SK-N-SH (cell line): ENCODE data around the gene TRA2B. TPM values are rescaled to one million over a fixed set of nuclear protein-coding genes. Genes with fewer than 3 reads are reported as not detected.

ENCODE experiments used
- CTCF ChIA-PET: fragments of 300-600, 350-600 bp; formaldehyde crosslinking; extraction: SDS; loops from one replicate; lab custom pipeline; 2021; lab: Yijun Ruan, JAX
- POLR2A ChIA-PET: fragments of 350-600 bp; sonication (Branson Sonifier 250); formaldehyde crosslinking; extraction: SDS; loops from one replicate; lab custom pipeline; 2020; ENCODE audit warnings: antibody characterized with exemption, inconsistent platforms; lab: Yijun Ruan, JAX
- DNase-seq: peaks from one replicate; pipeline ENCODE4 v3.0.0; 2012
- H2AFZ ChIP-seq: fragments of 200-600 bp; sonication (generic); 2 replicates; pipeline ENCODE4 v1.8.1; 2016; ENCODE audit warnings: antibody characterized with exemption, mild to moderate bottlenecking, low read depth
- H3F3A ChIP-seq: fragments of 200-600 bp; sonication (generic); replicated peaks from 2 replicates; pipeline ENCODE3; 2016; ENCODE audit warnings: antibody characterized with exemption, mild to moderate bottlenecking; ENCODE audit not compliant: insufficient read depth
- H3K27ac ChIP-seq, 2 experiments: fragments of 200-500 bp in 1 of 2; fragments of 200-600 bp in 1 of 2; sonication (Bioruptor generic) in 1 of 2; sonication (generic), shearing (Covaris generic) in 1 of 2; 2 replicates each; pipeline versions ENCODE4 v1.5.1 to v1.6.1; 2014 to 2016; ENCODE audit warnings: low read depth in 2 of 2, inconsistent platforms in 1 of 2, low read length in 1 of 2, mild to moderate bottlenecking in 1 of 2, mixed read lengths in 1 of 2
- H3K27me3 ChIP-seq: fragments of 200-600 bp; sonication (generic), shearing (Covaris generic); 2 replicates; pipeline ENCODE4 v1.6.1; 2016; ENCODE audit warnings: mixed run types; ENCODE audit not compliant: insufficient read depth
- H3K36me3 ChIP-seq, 2 experiments: fragments of 200-500 bp in 1 of 2; fragments of 200-600 bp in 1 of 2; sonication (Bioruptor generic) in 1 of 2; sonication (generic) in 1 of 2; replicated peaks in 1 of 2; 2 replicates each; pipeline versions ENCODE3 to v1.5.1; 2014 to 2016; ENCODE audit warnings: low read length in 1 of 2, mild to moderate bottlenecking in 1 of 2; ENCODE audit not compliant: insufficient read depth in 2 of 2, control insufficient read depth in 1 of 2
- H3K4me1 ChIP-seq, 2 experiments: fragments of 200-500 bp in 1 of 2; fragments of 200-600 bp in 1 of 2; sonication (Bioruptor generic) in 1 of 2; sonication (generic), shearing (Covaris generic) in 1 of 2; 2 replicates each; pipeline versions ENCODE4 v1.5.1 to v1.6.1; 2014 to 2016; ENCODE audit warnings: low read depth in 1 of 2, low read length in 1 of 2, mixed run types in 1 of 2; ENCODE audit not compliant: insufficient read depth in 2 of 2, control insufficient read depth in 1 of 2
- H3K4me2 ChIP-seq: fragments of 200-600 bp; sonication (generic), shearing (Covaris generic); 2 replicates; pipeline ENCODE4 v1.6.1; 2017; ENCODE audit warnings: mixed run types
- H3K4me3 ChIP-seq, 2 experiments: fragments of 200-500 bp in 1 of 2; fragments of 200-600 bp in 1 of 2; sonication (Bioruptor generic) in 1 of 2; sonication (generic), shearing (Covaris generic) in 1 of 2; 2 replicates each; pipeline versions ENCODE4 v1.5.1 to v1.8.1; 2014 to 2016; ENCODE audit warnings: low read depth in 2 of 2, inconsistent platforms in 1 of 2, low read length in 1 of 2, mild to moderate bottlenecking in 1 of 2, mixed read lengths in 1 of 2, moderate library complexity in 1 of 2
- H3K79me2 ChIP-seq: fragments of 200-600 bp; sonication (generic); 2 replicates; pipeline ENCODE4 v1.8.1; 2017; ENCODE audit warnings: mild to moderate bottlenecking; ENCODE audit not compliant: insufficient read depth
- H3K9ac ChIP-seq: fragments of 200-600 bp; sonication (generic); 2 replicates; pipeline ENCODE4 v1.6.1; 2017; ENCODE audit warnings: mixed run types
- H3K9me2 ChIP-seq: fragments of 200-600 bp; sonication (generic); 2 replicates; pipeline ENCODE4 v1.6.1; 2017; ENCODE audit warnings: mixed run types
- H3K9me3 ChIP-seq: fragments of 200-600 bp; sonication (generic); 2 replicates; pipeline ENCODE4 v1.6.1; 2017; ENCODE audit warnings: mixed run types, mild to moderate bottlenecking, moderate library complexity
- H4K20me1 ChIP-seq: fragments of 200-600 bp; sonication (generic); 2 replicates; pipeline ENCODE4 v1.6.1; 2017; ENCODE audit warnings: mild to moderate bottlenecking, mixed run types; ENCODE audit not compliant: insufficient read depth
- CHD2 ChIP-seq: fragments of 150-350 bp; IDR thresholded peaks from 2 replicates; pipeline ENCODE4 v1.6.1; 2018; ENCODE audit warnings: low read length; ENCODE audit not compliant: partially characterized antibody
- CTCF ChIP-seq: fragments of 200-600 bp; sonication (generic); IDR thresholded peaks from 2 replicates; pipeline ENCODE4 v1.6.1; 2017; ENCODE audit warnings: antibody characterized with exemption, mild to moderate bottlenecking, moderate library complexity
- FOSL2 ChIP-seq: IDR thresholded peaks from 2 replicates; pipeline ENCODE4 v1.4.0; 2012; ENCODE audit warnings: low read depth, mild to moderate bottlenecking, moderate library complexity, borderline replicate concordance
- FOXJ3 ChIP-seq: sonication (generic); formaldehyde crosslinking; IDR thresholded peaks from 2 replicates; pipeline ENCODE4 v1.5.1; 2020; ENCODE audit warnings: mild to moderate bottlenecking, missing genetic modification reagents
- FOXM1 ChIP-seq: IDR thresholded peaks from 2 replicates; pipeline ENCODE4 v1.4.0; 2012; ENCODE audit warnings: low read depth, mild to moderate bottlenecking
- GABPA ChIP-seq: IDR thresholded peaks from 2 replicates; pipeline ENCODE4 v1.4.0; 2012; ENCODE audit warnings: low read depth, mild to moderate bottlenecking
- GATA2 ChIP-seq: sonication (generic); formaldehyde crosslinking; IDR thresholded peaks from 2 replicates; pipeline ENCODE4 v1.5.0; 2020; ENCODE audit warnings: mild to moderate bottlenecking, missing genetic modification reagents
- MAX ChIP-seq: IDR thresholded peaks from 2 replicates; pipeline ENCODE4 v1.4.0; 2012; ENCODE audit warnings: low read depth
- PBX3 ChIP-seq: IDR thresholded peaks from 2 replicates; pipeline ENCODE4; 2012
- POLR2AphosphoS5 ChIP-seq: IDR thresholded peaks from 2 replicates; pipeline ENCODE4 v1.6.1; 2012; ENCODE audit warnings: low read depth, low read length
- RAD21 ChIP-seq: IDR thresholded peaks from 2 replicates; pipeline ENCODE4 v1.6.1; 2012; ENCODE audit warnings: mild to moderate bottlenecking, low read length
- RCOR1 ChIP-seq: fragments of 150-350 bp; IDR thresholded peaks from 2 replicates; pipeline ENCODE4 v1.6.1; 2017; ENCODE audit warnings: antibody characterized with exemption, low read length
- SIN3A ChIP-seq: IDR thresholded peaks from 2 replicates; pipeline ENCODE4 v1.6.1; 2012; ENCODE audit warnings: low read depth, mild to moderate bottlenecking, low read length, moderate library complexity, borderline replicate concordance
- SMC3 ChIP-seq: IDR thresholded peaks from 2 replicates; pipeline ENCODE4 v1.6.1; 2012; ENCODE audit warnings: low read depth, low read length, improper control_type of control experiment
- TEAD4 ChIP-seq: IDR thresholded peaks from 2 replicates; pipeline ENCODE4 v1.4.0; 2012; ENCODE audit warnings: mild to moderate bottlenecking, borderline replicate concordance; ENCODE audit not compliant: insufficient read depth
- USF1 ChIP-seq: IDR thresholded peaks from 2 replicates; pipeline ENCODE4 v1.4.0; 2012; ENCODE audit warnings: low read depth, borderline replicate concordance
- YY1 ChIP-seq: IDR thresholded peaks from 2 replicates; pipeline ENCODE4 v1.4.0; 2012; ENCODE audit warnings: low read depth, mild to moderate bottlenecking
- ZBTB33 ChIP-seq: IDR thresholded peaks from 2 replicates; pipeline ENCODE4 v1.4.0; 2012; ENCODE audit warnings: low read depth, borderline replicate concordance
- WGBS: methylation state at CpG from one replicate; pipeline ENCODE4 v1.1.6; 2017; ENCODE audit warnings: low lambda C conversion rate; 5-methylcytosine and 5-hydroxymethylcytosine counted together
- polyA plus RNA-seq, 3 experiments: library from polyadenylated mRNA; depleted of rRNA; stranded (reverse); fragments of >200 nt; gene quantifications; 2 replicates each; pipeline ENCODE4 v1.2.3, GENCODE V29; 2012

The TRA2B gene
- polyA plus RNA-seq, 1 of the 3 experiments (the other 2 are of a cell fraction): 212 TPM

- H3K27me3 ChIP-seq: no peaks in the 10 kb centered on the region
- no peak for TF ChIP-seq TEAD4
- no peak for TF ChIP-seq FOXJ3 (CRISPR knock-in tag)
- TF ChIP-seq FOSL2: no peak
- ChIA-PET POLR2A (no interaction called here), CTCF (interaction anchor here (0.6 to 4.9 kb wide), 15 partner anchors 7 to 641 kb away, joined by 3 to 49 read pairs (median 4); no protein-coding TSS in a partner anchor)
- no peak overlapping the region for H3K4me3 ChIP-seq
- no peak overlapping the region for H2AFZ ChIP-seq
- H3K4me1 ChIP-seq: no peaks in the 10 kb centered on the region
- no peaks in the 10 kb centered on the region for H3K9me3 ChIP-seq
- H3K4me2 ChIP-seq: no peak overlapping the region
- 59% methylated on average over 2 of the region's 2 CpGs for WGBS
- DNase-seq: no peak
- H3K9me2 ChIP-seq: no peaks in the 10 kb centered on the region
- no peaks in the 10 kb centered on the region for H3F3A ChIP-seq
- no peak overlapping the region for H3K27ac ChIP-seq
- no peak overlapping the region for H3K9ac ChIP-seq
- no peaks in the 10 kb centered on the region for H3K36me3 ChIP-seq
- H3K79me2 ChIP-seq: no peaks in the 10 kb centered on the region
- no peaks in the 10 kb centered on the region for H4K20me1 ChIP-seq
These were observed 38.3 kb upstream of the TRA2B start for GRCh38 chr3:185976100-185976499.

- Histone ChIP-seq H3K9me3 (no peaks in the 10 kb centered on the region), H3K27me3 (no peaks in the 10 kb centered on the region), H3K4me2 (no peak overlapping the region), H4K20me1 (no peaks in the 10 kb centered on the region), H3K9ac (no peak overlapping the region), H3K9me2 (no peaks in the 10 kb centered on the region), H2AFZ (no peak overlapping the region), H3K79me2 (no peaks in the 10 kb centered on the region), H3F3A (no peaks in the 10 kb centered on the region), H3K4me1 (no peaks in the 10 kb centered on the region)
- POLR2A ChIA-PET: no interaction called here
- 85% methylated on average over 18 of the region's 18 CpGs for WGBS
- TF ChIP-seq SMC3 (no peak), RAD21 (no peak), GATA2 (no peak), GABPA (no peak), POLR2AphosphoS5 (no peak), YY1 (no peak), CTCF (no peak), TEAD4 (no peak), CHD2 (no peak), ZBTB33 (no peak), SIN3A (no peak), MAX (no peak), PBX3 (no peak), RCOR1 (no peak), USF1 (no peak), FOXM1 (no peak)
- TF ChIP-seq, all 33 proteins: peak for 0
- CTCF ChIA-PET: interaction anchor here (0.6 to 1.2 kb wide), 4 partner anchors 12 to 645 kb away, joined by 3 to 4 read pairs (median 3); no protein-coding TSS in a partner anchor
- DNase-seq: no peak
- no peaks in the 10 kb centered on the region for H3K36me3 ChIP-seq
- no peak overlapping the region for H3K27ac ChIP-seq
- no peak overlapping the region for H3K4me3 ChIP-seq
These were observed 33.8 kb upstream of the TRA2B start for GRCh38 chr3:185971579-185971978.
